ENCODE data around the gene BCO2.
A peak's percentile ranks its signal among the peaks of the same experiment; 100 is the strongest.

The BCO2 gene

GRCh38 chr11:112174789-112175598 lies at the start of gene BCO2:
TSS of gene BCO2 (plus strand) at chr11:112175512. CDS start at chr11:112175602, 90 bp downstream.
- DNase-seq (ENCODE audit: low spot score), result peak; percentile 41
- no peak within 1 kb of the TSS for H3K27ac Mint-ChIP-seq

GRCh38 chr11:112127056-112127455 lies 48.3 kb upstream of the BCO2 start:
- H3K4me1 Mint-ChIP-seq (ENCODE audit: low read depth), result peaks cover 3% of the 10 kb centered on the region
- H3K9me3 Mint-ChIP-seq, result no peaks in the 10 kb centered on the region
- H3K27me3 Mint-ChIP-seq (ENCODE audit: low read depth), result peaks cover 2% of the 10 kb centered on the region
- DNase-seq (ENCODE audit: low spot score), result no peak
- no peak overlapping the region for H3K4me3 Mint-ChIP-seq
- no peaks in the 10 kb centered on the region for H3K36me3 Mint-ChIP-seq (ENCODE audit: low read depth)
- no peak overlapping the region for H3K27ac Mint-ChIP-seq

More at GRCh38 chr11:112174789-112175598, at the start of gene BCO2:
- H3K4me1 Mint-ChIP-seq (ENCODE audit: low read depth), result peaks cover 7% of the 10 kb centered on the region
- no peaks in the 10 kb centered on the region for H3K9me3 Mint-ChIP-seq
- H3K4me3 Mint-ChIP-seq, result peak within 1 kb of the TSS; percentile 69
- H3K27me3 Mint-ChIP-seq (ENCODE audit: low read depth), result peaks cover 30% of the 10 kb centered on the region
- H3K36me3 Mint-ChIP-seq (ENCODE audit: low read depth), result no peaks in the 10 kb centered on the region

GRCh38 chr11:112128483-112129121 lies 46.7 kb upstream of the BCO2 start:
- H3K9me3 Mint-ChIP-seq, result no peaks in the 10 kb centered on the region
- H3K4me3 Mint-ChIP-seq, result no peak overlapping the region
- peaks cover 6% of the 10 kb centered on the region for H3K4me1 Mint-ChIP-seq (ENCODE audit: low read depth)
- H3K27me3 Mint-ChIP-seq (ENCODE audit: low read depth), result no peaks in the 10 kb centered on the region
- no peak overlapping the region for H3K27ac Mint-ChIP-seq
- no peak for DNase-seq (ENCODE audit: low spot score)
- no peaks in the 10 kb centered on the region for H3K36me3 Mint-ChIP-seq (ENCODE audit: low read depth)

- no peaks in the 10 kb centered on the region for H3K36me3 Mint-ChIP-seq (ENCODE audit: low read depth)
- no peaks in the 10 kb centered on the region for H3K27me3 Mint-ChIP-seq (ENCODE audit: low read depth)
- H3K4me1 Mint-ChIP-seq (ENCODE audit: low read depth), result peaks cover 6% of the 10 kb centered on the region
- H3K27ac Mint-ChIP-seq, result no peak overlapping the region
- H3K9me3 Mint-ChIP-seq, result no peaks in the 10 kb centered on the region
- H3K4me3 Mint-ChIP-seq, result no peak overlapping the region
- no peak for DNase-seq (ENCODE audit: low spot score)
Observed at GRCh38 chr11:112129656-112130055, 45.7 kb upstream of the BCO2 start.

- no peak overlapping the region for H3K27ac Mint-ChIP-seq
- peaks cover 6% of the 10 kb centered on the region for H3K4me1 Mint-ChIP-seq (ENCODE audit: low read depth)
- no peaks in the 10 kb centered on the region for H3K27me3 Mint-ChIP-seq (ENCODE audit: low read depth)
- DNase-seq (ENCODE audit: low spot score), result no peak
- no peaks in the 10 kb centered on the region for H3K36me3 Mint-ChIP-seq (ENCODE audit: low read depth)
- H3K9me3 Mint-ChIP-seq, result no peaks in the 10 kb centered on the region
- H3K4me3 Mint-ChIP-seq, result no peak overlapping the region
Observed at GRCh38 chr11:112132737-112133136, 42.6 kb upstream of the BCO2 start.

GRCh38 chr11:112134473-112134872 lies 40.8 kb upstream of the BCO2 start:
- H3K9me3 Mint-ChIP-seq, result no peaks in the 10 kb centered on the region
- no peaks in the 10 kb centered on the region for H3K36me3 Mint-ChIP-seq (ENCODE audit: low read depth)
- no peak overlapping the region for H3K27ac Mint-ChIP-seq
- no peaks in the 10 kb centered on the region for H3K27me3 Mint-ChIP-seq (ENCODE audit: low read depth)
- DNase-seq (ENCODE audit: low spot score), result no peak
- peaks cover 6% of the 10 kb centered on the region for H3K4me1 Mint-ChIP-seq (ENCODE audit: low read depth)
- H3K4me3 Mint-ChIP-seq, result no peak overlapping the region

GRCh38 chr11:112143597-112143996 lies 31.7 kb upstream of the BCO2 start:
- no peak for DNase-seq (ENCODE audit: low spot score)
- H3K4me1 Mint-ChIP-seq (ENCODE audit: low read depth), result no peaks in the 10 kb centered on the region
- no peak overlapping the region for H3K4me3 Mint-ChIP-seq
- no peaks in the 10 kb centered on the region for H3K36me3 Mint-ChIP-seq (ENCODE audit: low read depth)
- no peaks in the 10 kb centered on the region for H3K9me3 Mint-ChIP-seq
- H3K27me3 Mint-ChIP-seq (ENCODE audit: low read depth), result peaks cover 3% of the 10 kb centered on the region
- H3K27ac Mint-ChIP-seq, result no peak overlapping the region

GRCh38 chr11:112150517-112150916 lies 24.8 kb upstream of the BCO2 start:
- H3K4me1 Mint-ChIP-seq (ENCODE audit: low read depth), result no peaks in the 10 kb centered on the region
- H3K4me3 Mint-ChIP-seq, result no peak overlapping the region
- no peak for DNase-seq (ENCODE audit: low spot score)
- peaks cover 7% of the 10 kb centered on the region for H3K27me3 Mint-ChIP-seq (ENCODE audit: low read depth)
- no peaks in the 10 kb centered on the region for H3K36me3 Mint-ChIP-seq (ENCODE audit: low read depth)
- H3K27ac Mint-ChIP-seq, result no peak overlapping the region
- H3K9me3 Mint-ChIP-seq, result no peaks in the 10 kb centered on the region

- no peaks in the 10 kb centered on the region for H3K4me1 Mint-ChIP-seq (ENCODE audit: low read depth)
- H3K36me3 Mint-ChIP-seq (ENCODE audit: low read depth), result no peaks in the 10 kb centered on the region
- H3K4me3 Mint-ChIP-seq, result no peak overlapping the region
- H3K27me3 Mint-ChIP-seq (ENCODE audit: low read depth), result peaks cover 8% of the 10 kb centered on the region
- no peaks in the 10 kb centered on the region for H3K9me3 Mint-ChIP-seq
- no peak overlapping the region for H3K27ac Mint-ChIP-seq
- no peak for DNase-seq (ENCODE audit: low spot score)
Observed at GRCh38 chr11:112156153-112156955, 19.0 kb upstream of the BCO2 start.

- Mint-ChIP-seq H3K36me3 (ENCODE audit: low read depth) (no peaks in the 10 kb centered on the region), H3K4me3 (no peak overlapping the region), H3K4me1 (ENCODE audit: low read depth) (no peaks in the 10 kb centered on the region), H3K9me3 (no peaks in the 10 kb centered on the region), H3K27ac (no peak overlapping the region), H3K27me3 (ENCODE audit: low read depth) (peaks cover 8% of the 10 kb centered on the region)
- DNase-seq (ENCODE audit: low spot score), result peak; percentile 14
Observed at GRCh38 chr11:112156956-112157766, 18.2 kb upstream of the BCO2 start.

- Mint-ChIP-seq H3K4me3 (no peak overlapping the region), H3K27me3 (ENCODE audit: low read depth) (peaks cover 10% of the 10 kb centered on the region), H3K27ac (no peak overlapping the region), H3K4me1 (ENCODE audit: low read depth) (peaks cover 7% of the 10 kb centered on the region), H3K9me3 (no peaks in the 10 kb centered on the region), H3K36me3 (ENCODE audit: low read depth) (no peaks in the 10 kb centered on the region)
- no peak for DNase-seq (ENCODE audit: low spot score)
Observed at GRCh38 chr11:112159098-112160065, 15.9 kb upstream of the BCO2 start.

GRCh38 chr11:112160091-112160848 lies 15.0 kb upstream of the BCO2 start:
- Mint-ChIP-seq H3K36me3 (ENCODE audit: low read depth) (no peaks in the 10 kb centered on the region), H3K27me3 (ENCODE audit: low read depth) (peaks cover 15% of the 10 kb centered on the region), H3K27ac (no peak overlapping the region), H3K4me3 (no peak overlapping the region), H3K4me1 (ENCODE audit: low read depth) (peaks cover 7% of the 10 kb centered on the region), H3K9me3 (no peaks in the 10 kb centered on the region)
- no peak for DNase-seq (ENCODE audit: low spot score)
